Subcutaneous adipose tissue (tissue), 4 donors: Measurements from ENCODE around the gene AMZ1. TPM values are rescaled to one million over a fixed set of nuclear protein-coding genes. Genes with fewer than 3 reads are reported as not detected.

Experiments
- CTCF ChIP-seq: fragments of 450-650 bp; IDR thresholded peaks from one replicate; pipeline ENCODE4 v1.5.1; 2016; ENCODE audit warnings: low read depth, mild to moderate bottlenecking, control low read depth, antibody characterized with exemption, moderate library complexity
- total RNA-seq, 4 donors: library from RNA; depleted of rRNA; stranded (reverse); fragments of >200 nt; gene quantifications; one replicate each; pipeline ENCODE4 v1.1.0, GENCODE V29; 2016

AMZ1 gene
- total RNA-seq, 4 donors from 2014 or later: 0.19 to 0.68 (median 0.22) TPM; not detected in 1

- TF ChIP-seq CTCF: no peak
Observed at GRCh38 chr7:2684501-2684900, 3.5 kb upstream of the AMZ1 start.

- no peak for TF ChIP-seq CTCF
Observed at GRCh38 chr7:2686101-2686500, 1.9 kb upstream of the AMZ1 start.

GRCh38 chr7:2687338-2687869, 598 bp upstream of the AMZ1 start:
- no peak for TF ChIP-seq CTCF

GRCh38 chr7:2688409-2689342, 674 bp downstream of the AMZ1 start:
- TF ChIP-seq CTCF: no peak

GRCh38 chr7:2689343-2689847, 1.4 kb downstream of the AMZ1 start:
- TF ChIP-seq CTCF: no peak

GRCh38 chr7:2689951-2690705, 2.1 kb downstream of the AMZ1 start:
- no peak for TF ChIP-seq CTCF
